T-helper 1 cell treated with Interleukin-12 subunit alpha and Interleukin-12 subunit beta and Interleukin-4 antibody, amounts not matched to agents 30 ng/mL and 1 ng/mL, for 36 hours (primary cell): ENCODE results near the gene LSG1. TPM values are rescaled to one million over a fixed set of nuclear protein-coding genes. Genes with fewer than 3 reads are reported as not detected.

Source experiments
- intact Hi-C: fragments of 100-400 bp; cut with micrococcal nuclease; formaldehyde crosslinking; loops from one replicate; pipeline ENCODE4 v1.15.1; 2024
- total RNA-seq: library from RNA; stranded (reverse); gene quantifications from 2 replicates; pipeline ENCODE4 v1.2.3, GENCODE V29; 2022

Gene LSG1
- total RNA-seq, 1 donor from 2014 or later = 49.4 TPM

DNA sequence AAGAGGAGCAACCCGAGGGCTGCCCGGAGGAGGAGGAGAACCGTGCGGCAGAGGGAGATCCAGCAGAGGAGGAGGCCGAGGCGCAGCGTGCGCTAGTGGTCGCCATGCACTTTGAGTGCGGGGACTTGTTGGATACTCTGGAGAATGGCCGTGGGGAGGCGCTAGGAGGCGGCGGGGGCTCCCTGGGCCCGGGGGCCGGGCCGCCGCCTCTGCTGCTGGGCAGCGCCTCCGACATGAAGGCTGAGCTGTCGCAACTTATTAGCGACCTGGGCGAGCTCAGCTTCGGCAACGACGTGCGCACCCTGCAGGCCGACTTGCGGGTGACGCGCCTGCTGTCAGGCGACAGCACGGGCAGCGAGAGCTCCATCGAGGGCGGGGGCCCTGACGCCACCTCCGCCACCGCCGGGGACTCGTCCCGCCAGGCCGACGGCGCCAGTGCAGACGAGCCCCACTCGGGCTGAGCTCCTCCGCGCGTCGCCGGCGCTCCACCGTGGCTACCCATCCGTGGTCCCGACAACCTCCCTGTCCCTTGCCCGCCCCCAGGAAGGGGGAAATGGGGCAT is 15.7 kb upstream of the LSG1 start:
- intact Hi-C loops = loop anchor here (5.0 to 10.0 kb wide), 4 partner anchors 200 to 855 kb away; partner anchors contain the start of genes ACAP2, ATP13A3 and PPP1R2

DNA sequence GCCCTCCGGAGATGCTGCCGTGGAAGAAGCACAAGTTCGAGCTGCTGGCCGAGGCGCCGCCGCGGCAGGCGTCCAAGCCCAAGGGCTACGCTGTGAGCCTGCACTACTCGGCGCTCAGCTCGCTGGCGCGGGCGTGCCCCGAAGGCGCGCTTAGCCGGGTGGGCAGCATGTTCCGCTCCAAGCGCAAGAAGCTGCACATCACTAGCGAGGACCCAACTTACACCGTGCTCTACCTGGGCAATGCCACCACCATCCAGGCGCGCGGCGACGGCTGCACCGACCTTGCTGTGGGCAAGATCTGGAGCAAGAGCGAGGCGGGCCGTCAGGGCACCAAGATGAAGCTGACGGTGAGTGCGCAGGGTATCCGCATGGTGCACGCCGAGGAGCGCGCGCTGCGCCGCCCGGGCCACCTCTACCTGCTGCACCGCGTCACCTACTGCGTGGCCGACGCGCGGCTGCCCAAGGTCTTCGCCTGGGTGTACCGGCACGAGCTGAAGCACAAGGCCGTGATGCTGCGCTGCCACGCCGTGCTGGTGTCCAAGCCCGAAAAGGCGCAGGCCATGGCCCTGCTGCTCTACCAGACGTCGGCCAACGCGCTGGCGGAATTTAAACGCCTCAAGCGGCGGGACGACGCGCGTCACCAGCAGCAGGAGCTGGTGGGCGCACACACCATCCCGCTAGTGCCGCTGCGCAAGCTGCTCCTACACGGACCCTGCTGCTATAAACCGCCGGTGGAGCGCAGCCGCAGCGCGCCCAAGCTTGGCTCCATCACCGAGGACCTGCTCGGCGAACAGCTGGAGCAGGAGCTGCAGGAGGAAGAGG is 15.0 kb upstream of the LSG1 start:
- intact Hi-C loops = loop anchor here (5.0 to 10.0 kb wide), 4 partner anchors 200 to 855 kb away; partner anchors contain the start of genes ACAP2, ATP13A3 and PPP1R2

GRCh38 chr3:194686414-194686815 is 14.4 kb upstream of the LSG1 start:
- intact Hi-C loops = loop anchor here (5.0 to 10.0 kb wide), 4 partner anchors 199 to 856 kb away; partner anchors contain the start of genes ACAP2, ATP13A3 and PPP1R2

DNA sequence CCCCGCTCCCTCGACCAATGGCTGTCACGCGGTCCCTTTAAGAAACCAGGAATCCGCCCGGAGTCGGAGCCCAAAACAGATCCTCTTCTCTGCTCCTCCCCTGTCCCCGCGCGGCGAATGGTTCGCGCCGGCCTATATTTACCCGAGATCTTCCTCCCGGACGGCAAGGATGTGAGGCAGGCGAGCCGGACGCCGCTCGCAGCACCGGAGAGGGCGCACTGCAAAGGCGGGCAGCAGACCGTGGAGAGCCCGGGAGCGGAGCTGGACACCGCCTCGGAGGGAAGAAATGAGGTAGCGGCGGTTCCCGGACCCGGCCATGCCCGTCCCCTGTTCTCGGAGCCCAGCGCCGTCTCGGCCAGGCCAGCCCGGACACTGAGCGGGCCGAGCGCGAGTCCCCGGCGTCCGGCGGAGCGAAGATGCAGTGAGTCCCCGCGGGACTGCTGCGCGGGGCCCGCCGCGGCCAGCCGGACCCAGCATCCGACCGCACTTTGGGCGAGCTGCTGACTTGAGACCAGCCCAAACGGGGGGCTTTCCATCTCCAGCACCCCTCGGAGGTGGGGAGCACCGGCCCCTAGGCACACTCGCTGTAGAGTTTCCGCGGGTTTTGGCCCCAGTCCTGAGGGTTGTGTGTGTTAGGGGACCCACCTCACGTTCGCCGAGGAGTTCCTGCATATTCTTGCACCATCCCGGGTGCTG is 13.9 kb upstream of the LSG1 start, which contains the start of gene FAM43A:
FAM43A (plus strand) TSS at position 166 of the 696 bp plus-strand sequence. CDS start 944 bp downstream, outside the sequence.
- intact Hi-C loops = loop anchor here (5.0 to 10.0 kb wide), 4 partner anchors 199 to 856 kb away; partner anchors contain the start of genes ACAP2, ATP13A3 and PPP1R2

DNA sequence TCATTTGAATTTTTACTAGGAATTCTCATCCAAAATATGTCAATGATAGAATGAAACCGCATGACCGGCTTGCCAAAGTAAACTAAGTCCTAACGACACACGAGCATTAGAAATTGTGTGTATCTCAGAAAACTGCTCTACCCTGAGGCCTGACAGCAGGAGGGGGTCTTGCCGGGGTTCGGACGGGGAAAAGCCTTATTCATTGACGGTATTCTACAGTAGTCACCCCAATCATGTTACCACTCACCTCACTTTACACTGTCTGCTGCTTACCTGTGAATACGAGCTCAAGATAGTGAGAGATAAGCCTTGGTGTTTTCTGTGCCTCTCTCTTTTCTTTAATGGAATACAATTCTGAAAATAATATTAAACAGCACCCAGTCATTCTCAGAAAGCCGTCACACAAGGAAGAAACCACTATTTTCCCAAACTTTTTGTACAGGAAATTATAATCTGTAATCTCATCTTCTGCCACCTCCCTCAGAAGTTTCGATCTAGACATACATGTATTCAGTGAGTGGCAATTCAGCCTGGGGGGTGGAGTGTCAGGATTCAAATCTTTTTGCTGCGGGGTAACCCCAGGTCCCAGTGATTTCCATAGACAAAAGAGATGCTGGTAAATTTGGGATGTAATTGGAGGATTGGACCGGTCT is 13.2 kb upstream of the LSG1 start:
- intact Hi-C loops = loop anchor here (5.0 to 10.0 kb wide), 4 partner anchors 198 to 857 kb away; partner anchors contain the start of genes ACAP2, ATP13A3 and PPP1R2

DNA sequence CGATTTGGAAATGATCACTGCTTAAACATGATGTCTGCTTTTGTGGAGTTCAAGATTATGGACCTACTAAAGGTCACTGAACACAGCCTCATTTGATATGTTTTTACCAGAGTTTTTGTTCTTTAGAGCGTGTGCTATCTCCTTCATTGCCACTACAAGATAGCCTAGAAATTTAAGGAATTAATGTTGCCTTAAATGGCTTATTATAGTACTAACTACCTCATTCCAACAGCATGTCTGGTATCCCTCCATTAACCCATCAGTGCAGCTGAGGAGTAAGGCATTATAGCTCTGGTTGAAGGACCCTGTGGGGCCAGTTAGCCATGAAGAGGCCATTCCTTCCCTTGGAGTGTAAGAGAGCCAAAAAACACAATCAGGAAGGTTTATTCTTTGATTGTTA is 11.4 kb upstream of the LSG1 start:
- intact Hi-C loops = loop anchor here (5.0 to 10.0 kb wide), 2 partner anchors 159 to 221 kb away; no protein-coding TSS in a partner anchor

GRCh38 chr3:194682694-194683310 is 10.8 kb upstream of the LSG1 start:
- intact Hi-C loops = loop anchor here (1.0 to 10.0 kb wide), 10 partner anchors 11 to 839 kb away; partner anchors contain the start of genes LSG1 and XXYLT1

GRCh38 chr3:194682189-194682693 is 10.2 kb upstream of the LSG1 start:
- intact Hi-C loops = loop anchor here (1.0 to 10.0 kb wide), 10 partner anchors 10 to 840 kb away; partner anchors contain the start of genes LSG1 and XXYLT1

DNA sequence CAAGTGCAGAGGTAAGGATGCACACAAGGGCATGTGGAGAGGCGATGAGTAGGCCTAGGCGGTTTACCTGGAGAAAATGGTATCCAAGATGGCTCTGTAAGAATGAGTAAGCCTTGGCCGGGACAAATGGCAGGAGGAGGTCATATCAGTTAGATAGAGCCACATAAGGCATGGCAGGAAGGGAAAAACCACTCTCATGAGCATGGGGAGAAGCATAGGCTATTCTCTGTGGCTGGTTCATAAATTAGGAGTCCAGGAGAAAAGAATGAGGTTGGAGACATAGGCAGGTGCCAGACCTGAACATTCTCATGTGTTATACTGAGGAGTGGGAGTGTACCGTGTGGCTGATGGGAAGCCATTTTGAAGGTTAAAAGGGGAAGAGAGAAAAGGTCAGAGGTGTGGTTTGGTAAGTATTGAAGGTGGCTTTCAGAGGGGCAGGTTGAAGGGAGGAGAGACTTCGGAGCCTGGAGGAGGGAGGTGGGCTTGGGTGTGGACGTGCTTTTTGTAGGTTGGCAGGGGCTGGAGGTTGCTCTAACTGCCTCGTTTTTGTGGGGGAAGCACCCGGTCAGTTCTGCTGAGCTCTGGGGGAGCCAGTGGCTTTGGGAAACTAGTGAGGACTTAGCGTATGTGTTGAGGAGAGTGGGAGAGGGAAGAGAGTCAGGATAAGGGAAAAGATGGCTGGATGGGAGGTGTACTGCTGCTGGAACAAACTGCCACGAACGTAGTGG is 9.1 kb upstream of the LSG1 start:
- intact Hi-C loops = loop anchor here (5.0 to 10.0 kb wide), 2 partner anchors 161 to 224 kb away; no protein-coding TSS in a partner anchor

DNA sequence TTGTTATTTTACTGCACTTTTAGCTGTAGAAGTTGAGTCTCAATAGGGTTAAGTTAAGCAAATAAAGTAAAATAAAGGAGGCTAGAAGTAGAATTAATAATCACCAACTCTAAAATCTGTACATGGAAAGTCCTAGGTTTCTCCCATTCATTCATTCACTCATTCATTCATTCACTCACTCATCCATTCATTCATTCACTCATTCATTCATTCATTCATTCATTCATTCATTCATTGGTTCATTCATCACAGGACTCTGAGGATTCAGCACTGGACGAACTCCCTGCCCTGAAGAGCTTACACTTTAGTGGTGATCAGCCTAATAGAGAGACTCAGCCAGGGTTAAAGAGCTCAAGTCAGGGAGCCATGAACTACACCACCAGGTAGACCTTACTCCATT is 4.5 kb upstream of the LSG1 start:
- intact Hi-C loops = no loop called here

DNA sequence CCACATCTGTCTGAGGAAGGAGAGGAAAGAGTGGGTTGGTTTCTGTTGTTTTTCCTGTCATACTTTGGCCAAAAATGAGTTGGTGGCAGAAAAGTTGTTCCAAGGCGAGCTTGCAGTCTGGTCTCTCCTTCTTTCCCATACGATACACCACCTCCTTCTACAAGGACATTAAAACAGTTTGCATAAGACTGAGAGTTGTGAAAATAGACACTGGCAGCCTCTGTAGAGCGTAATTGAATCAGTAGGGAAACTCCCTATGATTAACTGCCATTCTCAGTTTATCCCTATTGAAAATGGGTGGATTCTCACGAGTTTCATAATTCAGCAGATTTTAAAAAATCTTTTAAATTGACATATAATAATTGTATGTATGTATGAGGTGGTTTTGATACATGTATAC is 3.7 kb upstream of the LSG1 start:
- intact Hi-C loops = no loop called here

DNA sequence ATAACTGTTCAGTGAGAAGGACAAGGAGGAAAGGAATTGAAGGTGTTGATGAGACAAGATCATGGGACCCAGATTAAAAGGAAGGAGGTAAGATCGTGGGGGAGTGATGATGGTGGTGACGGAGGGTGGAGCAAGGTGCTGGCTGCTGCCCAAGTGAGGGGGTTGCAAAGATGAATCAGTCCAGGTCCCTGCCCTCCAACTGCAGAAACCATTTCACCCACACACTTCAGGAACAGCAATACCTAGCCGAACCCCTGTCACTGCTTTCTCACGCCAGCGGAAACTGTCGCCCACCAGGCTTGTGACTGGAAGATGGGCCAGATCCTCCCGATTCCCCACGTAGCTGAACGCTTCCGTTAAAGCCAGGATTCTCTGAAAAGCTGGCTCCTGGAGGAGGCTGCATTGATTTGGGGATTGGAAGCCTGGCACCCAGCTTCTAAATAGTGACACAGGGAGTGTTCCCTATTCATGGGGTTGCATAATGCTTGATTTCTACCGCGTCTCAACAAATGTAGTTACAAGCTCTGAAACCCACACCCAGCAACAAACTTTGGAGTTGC is 3.2 kb upstream of the LSG1 start:
- intact Hi-C loops = no loop called here

DNA sequence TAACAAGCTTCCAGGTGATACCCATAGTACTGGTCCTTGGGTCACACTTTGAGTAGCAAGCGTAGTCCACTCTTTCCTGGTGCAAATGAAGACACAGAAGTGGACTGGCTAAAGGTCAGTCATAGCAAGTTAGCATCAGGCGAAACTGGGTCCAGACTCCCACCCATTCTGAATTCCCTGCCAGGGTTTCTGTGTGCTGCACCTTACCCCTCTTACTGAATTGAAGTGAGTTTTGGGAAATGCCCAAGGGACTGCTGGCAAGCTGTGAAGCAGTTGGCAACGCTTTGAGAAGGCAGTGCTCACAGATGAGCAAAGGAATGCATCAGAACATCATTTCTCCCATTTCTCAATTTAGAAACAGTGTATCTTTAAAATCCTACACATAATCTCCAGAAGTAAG is 1.8 kb upstream of the LSG1 start:
- intact Hi-C loops = loop anchor here (2.0 kb wide), 1 partner anchor 1081 kb away; the partner anchor contains the start of gene OPA1

DNA sequence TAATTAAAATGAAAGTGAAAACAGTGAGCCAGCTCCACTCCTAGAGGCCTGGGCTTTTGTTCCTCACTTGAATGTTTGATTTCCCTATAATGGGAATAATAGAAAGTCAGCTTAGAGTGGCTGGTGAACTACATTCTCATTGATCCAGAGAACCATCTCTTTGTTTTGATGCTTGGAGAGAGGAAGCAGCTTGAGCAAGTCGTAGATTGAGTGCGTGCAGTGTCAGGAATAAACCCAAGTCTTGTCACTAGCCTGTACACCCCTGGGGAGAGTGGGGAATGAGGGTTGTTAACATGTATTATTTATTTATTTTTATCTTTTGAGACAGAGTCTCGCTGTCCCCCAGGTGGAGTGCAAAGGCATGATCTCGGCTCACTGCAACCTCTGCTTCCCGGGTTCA is 885 bp upstream of the LSG1 start:
- intact Hi-C loops = loop anchor here (1.0 to 2.0 kb wide), 12 partner anchors 9 to 1080 kb away; partner anchors contain the start of genes ACAP2, ATP13A3, OPA1 and PPP1R2

DNA sequence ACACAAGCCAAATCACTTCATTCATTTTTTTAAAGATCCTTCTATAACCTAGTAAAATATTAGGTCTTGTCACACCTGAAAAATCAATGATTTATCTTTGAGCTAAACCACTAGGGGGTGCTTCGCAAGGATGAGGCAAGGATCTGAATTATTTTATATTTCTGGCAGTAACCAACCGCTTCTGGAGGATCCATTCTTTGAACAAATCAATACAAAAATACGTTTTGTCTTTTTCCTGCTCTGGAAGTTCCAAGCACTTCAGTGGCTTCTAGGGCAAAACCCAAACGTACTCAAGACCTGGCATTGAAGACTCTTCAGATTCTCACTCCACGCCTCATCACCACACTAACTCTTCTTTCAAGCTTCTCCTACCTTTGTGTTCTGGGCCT is 486 bp downstream of the LSG1 start:
- intact Hi-C loops = loop anchor here (1.0 kb wide), 5 partner anchors 10 to 851 kb away; partner anchors contain the start of gene TMEM44

- intact Hi-C loops = no loop called here
Observed at GRCh38 chr3:194667363-194667762, 4.6 kb downstream of the LSG1 start.

DNA sequence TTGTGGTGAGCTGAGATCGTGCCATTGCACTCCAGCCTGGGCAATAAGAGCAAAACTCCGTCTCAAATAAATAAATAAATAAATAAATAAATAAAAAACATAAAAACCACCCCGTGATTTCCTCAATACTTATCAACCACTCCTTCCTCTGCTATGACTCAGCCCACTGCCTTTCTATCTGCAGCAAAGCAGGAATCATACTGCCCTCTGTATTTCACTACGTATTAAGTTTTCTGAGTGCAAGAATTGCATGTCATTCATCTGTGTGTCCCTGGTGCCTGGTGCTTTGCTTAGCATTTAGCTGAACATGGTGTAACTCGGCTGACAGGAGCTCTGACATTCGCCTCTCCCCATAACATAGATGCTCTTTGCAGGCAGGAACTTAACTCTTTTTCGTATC is 7.1 kb downstream of the LSG1 start:
- intact Hi-C loops = no loop called here

DNA sequence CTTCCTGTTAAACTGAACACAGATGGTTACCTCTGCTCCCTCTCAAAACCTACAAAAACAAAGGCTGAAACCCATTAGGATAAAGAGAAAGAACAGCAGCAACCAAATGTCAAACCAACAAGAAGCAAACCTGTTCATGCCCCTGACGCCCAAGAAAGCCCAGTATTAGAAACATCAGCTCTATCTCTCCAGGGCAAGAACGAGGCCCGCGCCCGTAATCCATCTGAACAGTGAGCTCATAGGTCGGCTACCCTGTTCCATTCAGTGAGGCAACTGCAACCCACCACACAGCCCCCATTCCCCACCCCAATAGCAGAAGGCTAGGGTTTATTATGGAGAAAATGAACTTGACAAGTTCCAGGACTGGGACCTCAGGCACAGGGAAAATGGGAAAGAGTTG is 10.0 kb downstream of the LSG1 start:
- intact Hi-C loops = loop anchor here (1.0 kb wide), 1 partner anchor 9 kb away; no protein-coding TSS in a partner anchor

DNA sequence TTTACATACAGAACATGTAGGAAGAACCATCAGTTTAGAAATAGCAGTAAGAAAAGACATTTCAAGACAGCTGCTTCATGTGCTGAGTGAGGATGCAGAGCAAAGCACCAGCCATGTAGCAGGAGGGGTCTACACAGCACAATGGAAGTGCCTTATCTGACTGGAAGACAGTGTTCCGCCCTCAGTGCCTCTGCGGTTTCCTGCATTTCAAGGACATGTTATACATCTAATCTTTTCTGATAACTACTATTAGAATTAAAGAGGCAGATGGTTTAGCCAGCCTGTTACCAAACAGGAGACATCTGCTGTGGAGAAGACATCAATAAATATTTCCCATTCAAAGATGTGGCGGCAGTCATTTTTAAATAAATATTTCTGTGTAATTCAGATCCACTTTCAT is 10.6 kb downstream of the LSG1 start:
- intact Hi-C loops = loop anchor here (1.0 kb wide), 1 partner anchor 10 kb away; no protein-coding TSS in a partner anchor
